PC-9 (cell line): ENCODE results near the gene IDI2. TPM values are rescaled to one million over a fixed set of nuclear protein-coding genes. Genes with fewer than 3 reads are reported as not detected.

Experiments used
- BruUV-seq: library from RNA; stranded (reverse); fragments of 400-500 nt; replicated peaks from 2 replicates; lab custom pipeline; 2021; lab: Mats Ljungman, UMichigan
- CTCF ChIA-PET: fragments of 300-600 bp; sonication (Branson Sonifier 250); formaldehyde crosslinking; loops from one replicate; lab custom pipeline; 2022; ENCODE audit warnings: antibody characterized with exemption; lab: Charles Lee
- POLR2A ChIA-PET: fragments of 300-600 bp; sonication (Branson Sonifier 250); formaldehyde crosslinking; loops from one replicate; lab custom pipeline; 2022; ENCODE audit warnings: antibody characterized with exemption; ENCODE audit not compliant: unreplicated experiment; lab: Charles Lee
- DNase-seq, 2 experiments: peaks; one replicate each; pipeline versions ENCODE4 v3.0.0 to v3.0.0-alpha.2; 2015 to 2022; ENCODE audit warnings: mixed read lengths in 1 of 2
- H2AFZ ChIP-seq: fragments of 200-600 bp; sonication (generic); 2 replicates; pipeline ENCODE4 v1.8.1; 2017; ENCODE audit warnings: antibody characterized with exemption
- H3F3A ChIP-seq: fragments of 200-600 bp; sonication (generic); 2 replicates; pipeline ENCODE4 v1.8.1; 2017; ENCODE audit warnings: antibody characterized with exemption, mild to moderate bottlenecking, low read depth; ENCODE audit not compliant: insufficient read depth
- H3K27ac ChIP-seq: fragments of 200-600 bp; sonication (generic); 2 replicates; pipeline ENCODE4 v1.6.1; 2016; ENCODE audit warnings: mixed run types
- H3K27me3 ChIP-seq: fragments of 200-600 bp; sonication (generic); 2 replicates; pipeline ENCODE4 v1.6.1; 2016; ENCODE audit warnings: low read depth, mixed run types; ENCODE audit not compliant: insufficient read depth
- H3K36me3 ChIP-seq: fragments of 200-600 bp; sonication (generic); 2 replicates; pipeline ENCODE4 v1.6.1; 2016; ENCODE audit warnings: low read depth, mixed run types
- H3K4me1 ChIP-seq: fragments of 200-600 bp; sonication (generic); replicated peaks from 2 replicates; pipeline ENCODE4 v1.6.1; 2016; ENCODE audit warnings: mixed run types; ENCODE audit not compliant: insufficient read depth
- H3K4me2 ChIP-seq: fragments of 200-600 bp; sonication (generic); 2 replicates; pipeline ENCODE4 v1.6.1; 2017; ENCODE audit warnings: mixed run types
- H3K4me3 ChIP-seq: fragments of 200-600 bp; sonication (generic); 2 replicates; pipeline ENCODE4 v1.6.1; 2016; ENCODE audit warnings: mixed run types
- H3K79me2 ChIP-seq: fragments of 200-600 bp; sonication (generic); 2 replicates; pipeline ENCODE4 v1.6.1; 2017; ENCODE audit warnings: low read depth, mixed run types
- H3K9me2 ChIP-seq: fragments of 200-600 bp; sonication (generic); 2 replicates; pipeline ENCODE4 v1.8.1; 2017; ENCODE audit warnings: mild to moderate bottlenecking; ENCODE audit not compliant: insufficient read depth
- H3K9me3 ChIP-seq: fragments of 200-600 bp; sonication (generic); 2 replicates; pipeline ENCODE4 v1.8.1; 2016; ENCODE audit warnings: low read depth; ENCODE audit not compliant: insufficient read depth
- H4K20me1 ChIP-seq: fragments of 200-600 bp; sonication (generic); 2 replicates; pipeline ENCODE4 v1.8.1; 2017; ENCODE audit not compliant: insufficient read depth
- CTCF ChIP-seq: fragments of 200-600 bp; sonication (generic); conservative IDR thresholded peaks from 2 replicates; pipeline ENCODE4 v1.6.1; 2017; ENCODE audit warnings: mixed run types, antibody characterized with exemption, mild to moderate bottlenecking, moderate library complexity
- EZH2 ChIP-seq: fragments of 200-600 bp; sonication (generic); IDR thresholded peaks from 2 replicates; pipeline ENCODE4 v1.8.0; 2017; ENCODE audit warnings: antibody characterized with exemption, low read depth
- intact Hi-C: fragments of 100-400 bp; cut with micrococcal nuclease; formaldehyde crosslinking; loops from one replicate; pipeline ENCODE4 v1.10.0; 2022; ENCODE audit not compliant: unreplicated experiment
- total RNA-seq: library from RNA; stranded (reverse); gene quantifications from 2 replicates; pipeline ENCODE4 v1.2.3, GENCODE V29; 2021

The IDI2 gene
- total RNA-seq, 1 experiment from 2014 or later, result not detected

DNA sequence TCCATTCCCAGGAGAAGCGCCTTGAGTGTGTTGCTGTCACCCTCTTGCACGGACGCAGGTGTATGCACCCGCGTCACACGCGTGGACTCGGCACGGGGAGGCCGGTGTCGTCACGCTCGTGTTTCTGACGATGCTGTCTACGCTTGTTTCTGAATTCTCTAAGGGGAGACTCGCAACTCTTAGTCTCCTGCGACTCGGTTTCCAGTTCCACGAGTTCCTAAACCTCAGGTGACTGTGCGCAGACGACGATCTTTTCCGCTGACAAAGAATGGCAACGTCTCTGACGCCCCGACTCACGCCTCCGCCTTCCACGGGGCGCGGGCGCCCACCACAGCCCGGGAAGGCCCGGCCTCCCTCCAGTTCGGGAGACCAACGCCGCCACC is 22.7 kb upstream of the IDI2 start:
- H3K4me3 ChIP-seq, result peak overlapping the region; percentile 92
- peaks cover 15% of the 10 kb centered on the region for H3F3A ChIP-seq
- DNase-seq, result peak in 1 of 2 experiments; percentile 3
- no peaks in the 10 kb centered on the region for H3K27me3 ChIP-seq
- TSS peak; percentile 68 for BruUV-seq
- H4K20me1 ChIP-seq, result peaks cover 15% of the 10 kb centered on the region; the same call in 1 of the 2 replicates
- H2AFZ ChIP-seq, result peak overlapping the region; percentile 83; the same call in 1 of the 2 replicates
- no peaks in the 10 kb centered on the region for H3K36me3 ChIP-seq
- H3K4me1 ChIP-seq, result peaks cover 16% of the 10 kb centered on the region
- ChIA-PET CTCF (no interaction called here), POLR2A (interaction anchor here (0.6 kb wide), 1 partner anchor 12 kb away, joined by 3 read pairs; no protein-coding TSS in a partner anchor)
- peak overlapping the region; percentile 95 for H3K4me2 ChIP-seq
- H3K9me3 ChIP-seq, result no peaks in the 10 kb centered on the region
- intact Hi-C loops, result loop anchor here (2.0 kb wide), 1 partner anchor 62 kb away; no protein-coding TSS in a partner anchor
- no peak for TF ChIP-seq EZH2
- no peak for TF ChIP-seq CTCF
- peak overlapping the region; percentile 62 for H3K27ac ChIP-seq
- H3K79me2 ChIP-seq, result peaks cover 77% of the 10 kb centered on the region
- H3K9me2 ChIP-seq, result no peaks in the 10 kb centered on the region

DNA sequence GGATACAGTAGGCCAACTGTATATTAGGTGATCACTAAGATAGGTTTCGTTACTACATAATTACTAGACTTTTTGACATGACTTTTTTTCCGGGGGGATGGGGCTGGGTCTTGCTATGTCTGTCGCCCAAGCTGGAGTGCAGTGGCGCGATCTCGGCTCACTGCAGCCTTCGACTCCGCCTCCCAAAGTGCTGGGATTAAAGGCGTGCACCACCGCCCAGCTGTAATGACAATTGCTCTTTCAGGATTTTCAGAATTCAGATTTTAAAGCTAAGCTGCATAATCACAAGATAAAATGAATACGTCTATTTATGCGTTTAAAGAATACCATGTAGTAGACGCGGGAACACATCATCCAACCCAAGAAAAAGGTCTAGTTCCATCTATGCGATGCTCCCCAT is 22.3 kb upstream of the IDI2 start:
- peak overlapping the region; percentile 62; the same call in 1 of the 2 replicates for H3K27ac ChIP-seq
- no peaks in the 10 kb centered on the region for H3K9me2 ChIP-seq
- no TSS peak for BruUV-seq
- TF ChIP-seq EZH2 (no peak), CTCF (no peak)
- ChIA-PET CTCF (no interaction called here), POLR2A (interaction anchor here (0.5 kb wide), 1 partner anchor 61 kb away, joined by 3 read pairs; no protein-coding TSS in a partner anchor)
- peak in 1 of 2 experiments; percentile 19 for DNase-seq
- H3K36me3 ChIP-seq, result no peaks in the 10 kb centered on the region
- H3K79me2 ChIP-seq, result peaks cover 73% of the 10 kb centered on the region
- H4K20me1 ChIP-seq, result peaks cover 15% of the 10 kb centered on the region; the same call in 1 of the 2 replicates
- no peaks in the 10 kb centered on the region for H3K9me3 ChIP-seq
- peak overlapping the region; percentile 92 for H3K4me3 ChIP-seq
- peak overlapping the region; percentile 95 for H3K4me2 ChIP-seq
- peaks cover 15% of the 10 kb centered on the region for H3F3A ChIP-seq
- H3K4me1 ChIP-seq, result peaks cover 16% of the 10 kb centered on the region
- no peaks in the 10 kb centered on the region for H3K27me3 ChIP-seq
- intact Hi-C loops, result loop anchor here (2.0 kb wide), 1 partner anchor 61 kb away; no protein-coding TSS in a partner anchor
- H2AFZ ChIP-seq, result peak overlapping the region; percentile 83; the same call in 1 of the 2 replicates

GRCh38 chr10:1045415-1045814 is 19.8 kb upstream of the IDI2 start:
- DNase-seq, result no peak
- H4K20me1 ChIP-seq, result peaks cover 10% of the 10 kb centered on the region; the same call in 1 of the 2 replicates
- BruUV-seq, result TSS peak; percentile 17

More at GRCh38 chr10:1045415-1045814, 19.8 kb upstream of the IDI2 start:
- Histone ChIP-seq H3F3A (peaks cover 19% of the 10 kb centered on the region), H3K9me3 (no peaks in the 10 kb centered on the region), H3K4me3 (no peak overlapping the region), H3K4me1 (peaks cover 3% of the 10 kb centered on the region), H2AFZ (no peak overlapping the region), H3K4me2 (no peak overlapping the region), H3K79me2 (peaks cover 49% of the 10 kb centered on the region), H3K36me3 (0 out of 2 replicates have a peak, but pooled peaks cover 4% of the 10 kb centered on the region), H3K27me3 (no peaks in the 10 kb centered on the region), H3K9me2 (no peaks in the 10 kb centered on the region), H3K27ac (no peak overlapping the region)
- POLR2A ChIA-PET, result no interaction called here
- CTCF ChIA-PET, result no interaction called here
- TF ChIP-seq EZH2 (no peak), CTCF (no peak)
- intact Hi-C loops, result no loop called here
